ENCODE data around the gene ZXDC.

Gene ZXDC

DNA sequence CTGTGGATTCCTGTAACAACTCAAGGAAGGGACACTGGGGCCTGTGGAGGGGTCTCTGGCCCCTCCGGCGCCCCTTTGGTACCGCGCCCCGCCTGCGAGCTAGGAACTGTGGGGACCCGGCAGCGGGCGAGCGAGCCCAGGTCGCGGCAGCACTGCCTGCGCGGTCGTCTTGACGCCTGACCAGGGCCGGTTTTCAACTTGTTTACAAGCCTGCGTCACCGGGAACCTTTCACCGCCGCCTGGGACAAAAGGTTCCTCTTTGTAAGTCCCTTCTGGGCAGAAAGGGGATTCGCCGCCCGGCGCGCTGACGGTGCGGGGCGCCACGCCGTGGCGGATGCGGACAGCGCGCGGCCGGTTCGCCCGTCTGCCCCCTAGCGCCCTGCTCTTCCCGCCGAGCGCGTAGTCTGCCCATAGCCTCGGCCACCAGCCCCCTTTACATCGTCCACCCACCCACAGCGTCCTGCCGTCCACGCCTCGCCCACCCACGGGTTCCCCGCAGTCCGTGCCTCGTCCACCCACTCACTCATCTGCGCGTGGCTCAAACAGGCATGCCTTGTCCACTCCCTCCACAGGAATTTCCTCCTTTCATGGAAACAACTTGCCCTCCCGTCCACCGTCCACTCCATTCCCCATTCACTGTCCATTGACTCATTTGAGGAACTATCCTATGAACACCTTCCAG lies 86.4 kb downstream of the ZXDC start:
- no peak for DNase-seq

All from activated CD4-positive, alpha-beta T cell treated with anti-CD3 and anti-CD28 coated beads for 1 hour (primary cell).